ENCODE measurements around the gene ACP4.
"Not testable (repeated sequence)": the region's sequence is repeated elsewhere in the genome, so short reads cannot be mapped to it uniquely, and the experiment has no call there.

Gene ACP4, protein sequence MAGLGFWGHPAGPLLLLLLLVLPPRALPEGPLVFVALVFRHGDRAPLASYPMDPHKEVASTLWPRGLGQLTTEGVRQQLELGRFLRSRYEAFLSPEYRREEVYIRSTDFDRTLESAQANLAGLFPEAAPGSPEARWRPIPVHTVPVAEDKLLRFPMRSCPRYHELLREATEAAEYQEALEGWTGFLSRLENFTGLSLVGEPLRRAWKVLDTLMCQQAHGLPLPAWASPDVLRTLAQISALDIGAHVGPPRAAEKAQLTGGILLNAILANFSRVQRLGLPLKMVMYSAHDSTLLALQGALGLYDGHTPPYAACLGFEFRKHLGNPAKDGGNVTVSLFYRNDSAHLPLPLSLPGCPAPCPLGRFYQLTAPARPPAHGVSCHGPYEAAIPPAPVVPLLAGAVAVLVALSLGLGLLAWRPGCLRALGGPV

DNA sequence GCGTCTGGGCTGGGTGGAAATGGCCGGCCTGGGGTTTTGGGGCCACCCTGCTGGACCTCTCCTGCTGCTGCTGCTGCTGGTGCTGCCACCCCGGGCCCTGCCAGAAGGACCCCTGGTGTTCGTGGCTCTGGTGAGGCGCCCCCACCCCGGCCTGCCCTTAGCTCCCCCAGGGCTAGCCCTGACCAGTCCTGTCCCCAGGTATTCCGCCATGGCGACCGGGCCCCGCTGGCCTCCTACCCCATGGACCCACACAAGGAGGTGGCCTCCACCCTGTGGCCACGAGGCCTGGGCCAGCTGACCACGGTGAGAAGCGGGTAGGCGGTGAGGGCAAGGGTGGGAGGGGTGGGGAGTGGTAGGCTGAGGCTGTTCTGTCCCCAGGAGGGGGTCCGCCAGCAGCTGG is at the start of gene ACP4:
Gene ACP4 (plus strand): TSS at position 20 of the 400 bp plus-strand sequence. CDS start 0 bp downstream, at position 20.
- no peak for DNase-seq

DNA sequence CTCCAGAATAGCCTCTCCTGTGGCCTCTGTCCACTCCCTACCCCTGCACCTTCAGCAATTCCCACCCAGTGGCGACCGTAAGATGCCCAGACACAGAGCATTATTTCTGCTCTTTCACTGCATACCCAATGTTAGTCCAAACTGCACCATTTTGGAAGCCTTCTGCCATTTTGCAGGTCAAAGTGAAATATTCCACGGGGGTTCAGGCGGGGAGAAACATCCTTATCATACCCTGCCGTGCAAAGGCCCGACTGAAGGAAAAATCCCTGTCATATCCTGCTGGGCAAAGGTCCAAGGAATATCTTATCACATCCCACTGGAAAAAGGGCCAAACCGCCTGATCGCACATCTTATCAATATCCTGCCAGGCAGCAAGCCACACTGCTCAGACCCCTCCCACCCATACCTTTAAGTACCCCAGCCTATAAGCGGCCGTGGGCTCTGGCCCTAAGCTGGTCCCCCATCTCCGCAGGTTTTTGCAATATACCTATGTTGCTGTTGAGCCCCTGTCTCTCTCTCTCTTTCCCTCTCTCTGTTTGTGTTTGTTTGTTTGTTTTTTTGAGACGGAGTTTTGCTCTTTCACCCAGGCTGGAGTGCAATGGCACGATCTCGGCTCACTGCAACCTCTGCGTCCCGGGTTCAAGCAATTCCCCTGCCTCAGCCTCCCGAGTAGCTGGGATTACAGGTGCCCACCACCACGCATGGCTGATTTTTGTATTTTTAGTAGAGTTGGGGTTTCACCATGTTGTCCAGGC is 48.9 kb upstream of the ACP4 start:
- no peak for DNase-seq

DNA sequence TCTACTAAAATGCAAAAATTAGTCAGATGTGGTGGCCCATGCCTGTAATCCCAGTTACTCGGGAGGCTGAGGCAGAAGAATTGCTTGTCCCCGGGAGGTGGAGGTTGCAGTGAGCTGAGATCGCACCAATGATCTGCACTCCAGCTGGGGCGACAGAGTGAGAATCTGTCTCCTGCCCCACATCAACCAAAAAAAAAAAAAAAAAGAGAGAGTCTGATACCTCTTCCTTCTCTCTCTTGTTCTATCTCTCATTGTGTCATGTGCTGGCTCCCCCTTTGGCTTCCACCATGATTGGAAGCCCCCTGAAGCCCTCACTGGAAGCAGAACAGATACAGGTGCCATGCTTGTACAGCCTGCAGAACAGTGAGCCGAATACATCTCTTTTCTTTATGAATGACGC is 46.7 kb upstream of the ACP4 start:
- DNase-seq: no peak

- no peak for DNase-seq
These were observed 45.0 kb upstream of the ACP4 start for GRCh38 chr19:50745221-50745620.

DNA sequence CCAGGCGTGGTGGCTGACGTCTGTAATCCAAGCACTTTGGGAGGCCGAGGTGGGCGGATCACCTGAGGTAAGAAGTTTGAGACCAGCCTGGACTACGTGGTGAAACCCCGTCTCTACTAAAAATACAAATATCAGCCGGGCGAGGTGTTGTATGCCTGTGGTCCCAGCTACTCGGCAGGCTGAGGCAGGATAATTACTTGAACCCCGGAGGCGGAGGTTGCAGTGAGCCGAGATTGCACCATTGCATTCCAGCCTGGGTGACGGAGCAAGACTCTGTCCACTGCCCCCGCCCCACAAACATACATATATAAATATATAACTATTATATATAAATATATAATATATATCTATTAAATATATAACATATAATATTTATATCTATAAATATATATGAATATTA is 43.1 kb upstream of the ACP4 start:
- DNase-seq: not testable (repeated sequence)

DNA sequence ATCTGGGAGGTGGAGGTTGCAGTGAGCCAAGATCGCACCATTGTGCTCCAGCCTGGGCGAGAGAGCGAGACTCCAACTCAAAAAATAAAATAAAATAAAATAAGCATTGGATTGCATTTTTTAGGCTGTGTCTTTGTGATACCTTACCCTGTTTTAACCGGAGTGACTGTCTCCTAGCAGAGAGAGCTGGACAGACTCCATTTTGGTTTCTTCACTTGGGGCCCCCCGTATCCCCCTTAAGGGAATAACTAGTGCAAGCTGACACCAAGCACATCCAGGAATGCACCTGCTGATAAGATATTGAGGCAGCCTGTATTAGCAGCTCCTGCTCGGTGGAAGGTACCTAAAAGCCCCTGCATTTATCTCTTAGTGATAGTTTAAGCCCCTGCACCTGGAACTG is 40.7 kb upstream of the ACP4 start:
- no peak for DNase-seq

DNA sequence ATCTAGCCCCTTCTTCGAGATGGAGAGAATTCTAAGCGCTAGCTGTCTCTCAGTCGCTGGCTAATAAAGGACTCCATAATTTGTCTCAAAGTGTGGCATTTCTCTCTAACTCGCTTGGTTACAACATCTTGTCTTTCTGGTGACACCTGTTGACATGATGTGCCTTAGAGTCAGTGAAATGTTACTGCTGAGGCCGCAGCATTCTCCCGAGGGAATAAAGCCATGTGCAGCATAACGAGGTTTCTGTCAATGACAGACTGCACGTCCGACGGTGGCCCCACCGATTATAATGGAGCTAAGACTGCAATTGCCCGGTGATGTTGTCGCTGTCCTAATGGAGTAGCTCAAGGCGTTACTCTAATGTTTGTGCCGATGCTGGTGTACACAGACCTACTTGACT is 40.2 kb upstream of the ACP4 start:
- DNase-seq: no peak

DNA sequence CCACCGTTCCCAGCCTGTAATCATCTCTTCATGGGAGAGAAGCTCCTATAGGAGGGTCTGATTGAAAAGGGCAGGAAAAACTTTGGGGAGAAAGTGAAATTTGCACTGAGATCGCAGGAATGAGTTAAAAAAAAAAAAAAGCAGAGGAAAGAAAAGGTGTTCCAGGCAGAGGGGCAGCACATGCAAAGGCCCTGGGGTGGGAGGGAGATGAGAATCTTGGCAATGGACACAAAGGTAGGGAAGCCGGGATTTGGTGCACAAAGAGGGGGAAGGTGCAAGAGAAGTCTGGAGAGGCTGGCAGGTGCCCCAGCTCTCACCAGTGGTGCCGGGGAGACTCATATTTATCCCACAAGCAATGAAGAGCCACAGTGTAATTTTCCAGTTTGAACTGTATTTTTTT is 36.3 kb upstream of the ACP4 start:
- DNase-seq: no peak

DNA sequence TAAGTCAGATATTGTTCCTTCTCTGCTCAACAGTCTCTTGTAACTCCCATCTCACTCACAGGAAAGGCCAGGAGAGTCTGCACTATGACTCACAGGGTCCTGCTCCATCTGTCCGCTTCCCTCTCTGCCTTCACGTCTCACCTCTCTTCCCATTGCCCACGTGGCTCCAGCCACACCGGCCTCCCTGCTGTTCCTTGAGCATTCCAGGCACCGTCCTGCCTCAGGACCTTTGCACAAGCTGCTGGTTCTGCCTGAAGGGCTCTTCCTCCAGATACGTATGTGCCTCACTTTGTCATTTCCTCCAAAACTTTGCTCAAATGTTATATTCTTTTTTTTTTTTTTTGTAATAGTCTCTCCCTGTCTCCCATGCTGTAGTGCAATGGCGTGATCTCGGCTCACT is 34.0 kb upstream of the ACP4 start:
- not testable (repeated sequence) for DNase-seq

- not testable (repeated sequence) for DNase-seq
These were observed 32.6 kb upstream of the ACP4 start for GRCh38 chr19:50757624-50758023.

GRCh38 chr19:50759076-50759475 is 31.1 kb upstream of the ACP4 start:
- not testable (repeated sequence) for DNase-seq

GRCh38 chr19:50759886-50760285 is 30.3 kb upstream of the ACP4 start:
- no peak for DNase-seq

DNA sequence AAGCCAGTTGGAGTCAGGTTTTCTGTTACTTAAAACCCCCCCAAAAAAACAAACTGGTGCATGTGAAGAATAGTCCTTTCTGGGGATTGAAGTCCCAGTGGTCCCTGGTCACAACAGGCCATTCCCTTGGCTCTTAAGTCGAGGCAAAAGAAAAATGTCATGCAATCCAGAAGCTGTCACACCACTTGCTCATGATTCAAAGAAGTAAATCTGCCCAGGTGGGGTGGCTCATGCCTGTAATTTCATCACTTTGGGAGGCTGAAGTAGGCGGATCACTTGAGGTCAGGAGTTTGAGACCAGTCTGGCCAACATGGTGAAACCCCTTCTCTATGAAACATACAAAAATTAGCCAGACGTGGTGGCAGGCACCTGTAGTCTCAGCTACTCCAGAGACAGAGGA is 28.7 kb upstream of the ACP4 start:
- DNase-seq: not testable (repeated sequence)

GRCh38 chr19:50763521-50763920 is 26.7 kb upstream of the ACP4 start:
- not testable (repeated sequence) for DNase-seq

- DNase-seq: no peak
These were observed 25.8 kb upstream of the ACP4 start for GRCh38 chr19:50764409-50764808.

GRCh38 chr19:50766746-50767145 is 23.5 kb upstream of the ACP4 start:
- DNase-seq: not testable (repeated sequence)

DNA sequence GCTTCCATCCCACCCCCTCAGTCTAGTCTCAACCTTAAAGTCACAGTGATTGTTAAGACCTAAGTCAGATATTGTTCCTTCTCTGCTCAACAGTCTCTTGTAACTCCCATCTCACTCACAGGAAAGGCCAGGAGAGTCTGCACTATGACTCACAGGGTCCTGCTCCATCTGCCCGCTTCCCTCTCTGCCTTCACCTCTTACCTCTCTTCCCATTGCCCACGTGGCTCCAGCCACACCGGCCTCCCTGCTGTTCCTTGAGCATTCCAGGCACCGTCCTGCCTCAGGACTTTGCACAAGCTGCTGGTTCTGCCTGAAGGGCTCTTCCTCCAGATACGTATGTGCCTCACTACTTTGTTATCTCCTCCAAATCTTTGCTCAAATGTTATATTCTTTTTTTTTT is 23.0 kb upstream of the ACP4 start:
- not testable (repeated sequence) for DNase-seq

DNA sequence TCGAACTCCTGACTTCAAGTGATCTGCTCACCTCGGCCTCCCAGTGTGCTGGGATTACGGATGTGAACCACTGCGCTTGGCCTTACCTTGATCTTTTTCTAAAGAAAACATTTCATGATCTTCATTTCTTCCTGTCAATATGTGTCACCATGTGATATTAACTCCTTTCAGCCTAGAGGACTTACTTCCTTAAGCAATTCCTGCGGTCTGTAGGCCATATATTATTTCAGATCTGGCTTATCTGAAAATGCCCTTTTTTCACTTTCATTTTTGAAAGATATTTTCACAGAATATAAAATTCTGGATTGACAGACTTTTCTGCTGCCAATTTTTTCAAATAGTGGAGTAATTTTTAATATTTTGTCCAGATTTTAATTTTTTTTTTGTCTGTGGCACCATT is 21.9 kb upstream of the ACP4 start:
- no peak for DNase-seq

DNA sequence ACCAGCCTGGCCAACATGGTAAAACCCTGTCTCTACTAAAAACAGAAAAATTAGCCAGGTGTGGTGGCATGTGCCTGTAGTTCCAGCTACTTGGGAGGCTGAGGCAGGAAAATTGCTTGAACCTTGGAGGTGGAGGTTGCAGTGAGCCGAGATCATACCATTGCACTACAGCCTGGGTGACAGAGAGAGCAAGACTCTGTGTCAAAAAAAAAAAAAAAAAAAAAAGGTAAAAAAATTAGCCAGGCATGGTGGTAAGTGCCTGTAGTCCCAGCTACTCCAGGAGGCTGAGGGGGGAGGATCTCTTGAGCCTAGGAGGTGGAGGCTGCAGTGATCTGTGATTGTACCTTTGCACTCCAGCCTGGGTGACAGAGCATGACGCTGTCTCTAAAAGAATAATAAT is 20.1 kb upstream of the ACP4 start, which contains the start of gene GPR32:
Gene GPR32 (plus strand): TSS at position 301 of the 400 bp plus-strand sequence. CDS start 137 bp downstream, outside the sequence.
- DNase-seq: not testable (repeated sequence)

DNA sequence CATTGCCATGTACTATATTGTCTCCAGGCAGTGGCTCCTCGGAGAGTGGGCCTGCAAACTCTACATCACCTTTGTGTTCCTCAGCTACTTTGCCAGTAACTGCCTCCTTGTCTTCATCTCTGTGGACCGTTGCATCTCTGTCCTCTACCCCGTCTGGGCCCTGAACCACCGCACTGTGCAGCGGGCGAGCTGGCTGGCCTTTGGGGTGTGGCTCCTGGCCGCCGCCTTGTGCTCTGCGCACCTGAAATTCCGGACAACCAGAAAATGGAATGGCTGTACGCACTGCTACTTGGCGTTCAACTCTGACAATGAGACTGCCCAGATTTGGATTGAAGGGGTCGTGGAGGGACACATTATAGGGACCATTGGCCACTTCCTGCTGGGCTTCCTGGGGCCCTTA is 19.3 kb upstream of the ACP4 start:
- DNase-seq: no peak

- DNase-seq: no peak
These were observed 17.7 kb upstream of the ACP4 start for GRCh38 chr19:50772476-50772875.

- DNase-seq: not testable (repeated sequence)
These were observed 17.3 kb upstream of the ACP4 start for GRCh38 chr19:50772912-50773311.

- DNase-seq: not testable (repeated sequence)
These were observed 16.8 kb upstream of the ACP4 start for GRCh38 chr19:50773454-50773853.

DNA sequence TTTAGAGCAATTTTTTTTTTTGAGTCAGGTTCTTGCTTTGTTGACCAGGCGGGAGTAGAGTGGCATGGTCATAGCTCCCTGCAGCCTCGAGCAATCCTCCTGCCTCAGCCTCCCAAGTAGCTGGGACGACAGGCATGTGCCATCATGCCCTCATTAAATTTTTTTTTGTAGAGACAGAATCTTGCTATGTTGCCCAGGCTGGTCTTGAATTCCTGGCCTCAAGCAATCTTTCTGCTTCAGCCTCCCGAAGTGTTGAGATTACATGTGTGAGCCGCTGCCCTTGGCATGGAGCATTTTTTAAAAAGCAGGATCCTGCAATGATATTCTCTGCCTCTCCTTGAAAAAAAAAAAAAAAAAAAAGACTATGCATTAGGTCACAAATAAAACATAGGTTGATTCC is 14.1 kb upstream of the ACP4 start:
- no peak for DNase-seq

All from NCI-H1694 treated with DMSO at 0.1 percent for 48 hours (cell line).